ENCODE data around the gene NSDHL. TPM values are rescaled to one million over a fixed set of nuclear protein-coding genes. Genes with fewer than 3 reads are reported as not detected.
A peak's percentile ranks its signal among the peaks of the same experiment; 100 is the strongest.

The NSDHL gene
- total and polyA plus RNA-seq, 2 experiments from 2014 or later: 32.4 to 34.3 TPM

DNA sequence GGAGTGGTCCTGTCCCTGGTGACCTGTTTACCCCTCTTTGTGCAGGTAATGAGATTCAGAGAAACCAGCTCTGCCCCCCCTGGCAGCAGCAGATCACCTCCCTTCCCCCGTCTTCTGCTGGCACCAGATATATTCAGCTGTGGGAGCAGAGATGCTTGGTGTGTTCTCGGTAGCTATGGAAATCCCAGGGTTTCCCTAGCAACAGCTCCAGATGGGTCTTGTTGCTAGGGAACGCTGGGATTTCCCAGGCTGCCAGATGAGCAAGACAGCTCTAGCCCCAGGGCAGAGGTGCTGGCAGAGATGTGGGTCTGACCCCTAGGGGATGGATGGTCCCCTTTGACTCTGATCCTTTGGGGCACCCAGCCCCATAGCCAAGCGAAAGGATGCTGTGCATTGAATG lies 20.5 kb upstream of the NSDHL start:
- 0 out of 3 replicates have a peak, but pooled peaks cover 3% of the 10 kb centered on the region for H3K4me1 Mint-ChIP-seq
- no peak overlapping the region for H3K27ac Mint-ChIP-seq
- no peaks in the 10 kb centered on the region for H3K9me2 ChIP-seq (ENCODE audit: insufficient read depth)
- no peaks in the 10 kb centered on the region for H3K4me1 ChIP-seq (ENCODE audit: insufficient read depth)
- DNase-seq (ENCODE audit: low spot score) (peak; percentile 41), ATAC-seq (peak; percentile 34; the same call in 2 of the 3 replicates)
- no peaks in the 10 kb centered on the region for H3K36me3 ChIP-seq (ENCODE audit: insufficient read depth)
- H2AFZ ChIP-seq: no peak overlapping the region
- H3K27ac ChIP-seq (ENCODE audit: low read depth): no peak overlapping the region
- H3K27me3 Mint-ChIP-seq (ENCODE audit: insufficient read depth, low read depth, poor library complexity): peaks cover 1% of the 10 kb centered on the region
- no peaks in the 10 kb centered on the region for H4K20me1 ChIP-seq (replicated peaks; ENCODE audit: insufficient read depth)
- H3K27me3 ChIP-seq (ENCODE audit: insufficient read depth): no peaks in the 10 kb centered on the region
- H3F3A ChIP-seq (replicated peaks; ENCODE audit: low read depth): no peaks in the 10 kb centered on the region
- H3K36me3 Mint-ChIP-seq (ENCODE audit: low read depth): no peaks in the 10 kb centered on the region
- H3K4me3 ChIP-seq: no peak overlapping the region
- H3K4me2 ChIP-seq: no peak overlapping the region
- H3K79me2 ChIP-seq (replicated peaks; ENCODE audit: insufficient read depth): no peaks in the 10 kb centered on the region
- TF ChIP-seq, protein P1, sequence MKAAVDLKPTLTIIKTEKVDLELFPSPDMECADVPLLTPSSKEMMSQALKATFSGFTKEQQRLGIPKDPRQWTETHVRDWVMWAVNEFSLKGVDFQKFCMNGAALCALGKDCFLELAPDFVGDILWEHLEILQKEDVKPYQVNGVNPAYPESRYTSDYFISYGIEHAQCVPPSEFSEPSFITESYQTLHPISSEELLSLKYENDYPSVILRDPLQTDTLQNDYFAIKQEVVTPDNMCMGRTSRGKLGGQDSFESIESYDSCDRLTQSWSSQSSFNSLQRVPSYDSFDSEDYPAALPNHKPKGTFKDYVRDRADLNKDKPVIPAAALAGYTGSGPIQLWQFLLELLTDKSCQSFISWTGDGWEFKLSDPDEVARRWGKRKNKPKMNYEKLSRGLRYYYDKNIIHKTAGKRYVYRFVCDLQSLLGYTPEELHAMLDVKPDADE (IDR thresholded peaks at IDR 0.05): no peak
- TF ChIP-seq, protein P2, sequence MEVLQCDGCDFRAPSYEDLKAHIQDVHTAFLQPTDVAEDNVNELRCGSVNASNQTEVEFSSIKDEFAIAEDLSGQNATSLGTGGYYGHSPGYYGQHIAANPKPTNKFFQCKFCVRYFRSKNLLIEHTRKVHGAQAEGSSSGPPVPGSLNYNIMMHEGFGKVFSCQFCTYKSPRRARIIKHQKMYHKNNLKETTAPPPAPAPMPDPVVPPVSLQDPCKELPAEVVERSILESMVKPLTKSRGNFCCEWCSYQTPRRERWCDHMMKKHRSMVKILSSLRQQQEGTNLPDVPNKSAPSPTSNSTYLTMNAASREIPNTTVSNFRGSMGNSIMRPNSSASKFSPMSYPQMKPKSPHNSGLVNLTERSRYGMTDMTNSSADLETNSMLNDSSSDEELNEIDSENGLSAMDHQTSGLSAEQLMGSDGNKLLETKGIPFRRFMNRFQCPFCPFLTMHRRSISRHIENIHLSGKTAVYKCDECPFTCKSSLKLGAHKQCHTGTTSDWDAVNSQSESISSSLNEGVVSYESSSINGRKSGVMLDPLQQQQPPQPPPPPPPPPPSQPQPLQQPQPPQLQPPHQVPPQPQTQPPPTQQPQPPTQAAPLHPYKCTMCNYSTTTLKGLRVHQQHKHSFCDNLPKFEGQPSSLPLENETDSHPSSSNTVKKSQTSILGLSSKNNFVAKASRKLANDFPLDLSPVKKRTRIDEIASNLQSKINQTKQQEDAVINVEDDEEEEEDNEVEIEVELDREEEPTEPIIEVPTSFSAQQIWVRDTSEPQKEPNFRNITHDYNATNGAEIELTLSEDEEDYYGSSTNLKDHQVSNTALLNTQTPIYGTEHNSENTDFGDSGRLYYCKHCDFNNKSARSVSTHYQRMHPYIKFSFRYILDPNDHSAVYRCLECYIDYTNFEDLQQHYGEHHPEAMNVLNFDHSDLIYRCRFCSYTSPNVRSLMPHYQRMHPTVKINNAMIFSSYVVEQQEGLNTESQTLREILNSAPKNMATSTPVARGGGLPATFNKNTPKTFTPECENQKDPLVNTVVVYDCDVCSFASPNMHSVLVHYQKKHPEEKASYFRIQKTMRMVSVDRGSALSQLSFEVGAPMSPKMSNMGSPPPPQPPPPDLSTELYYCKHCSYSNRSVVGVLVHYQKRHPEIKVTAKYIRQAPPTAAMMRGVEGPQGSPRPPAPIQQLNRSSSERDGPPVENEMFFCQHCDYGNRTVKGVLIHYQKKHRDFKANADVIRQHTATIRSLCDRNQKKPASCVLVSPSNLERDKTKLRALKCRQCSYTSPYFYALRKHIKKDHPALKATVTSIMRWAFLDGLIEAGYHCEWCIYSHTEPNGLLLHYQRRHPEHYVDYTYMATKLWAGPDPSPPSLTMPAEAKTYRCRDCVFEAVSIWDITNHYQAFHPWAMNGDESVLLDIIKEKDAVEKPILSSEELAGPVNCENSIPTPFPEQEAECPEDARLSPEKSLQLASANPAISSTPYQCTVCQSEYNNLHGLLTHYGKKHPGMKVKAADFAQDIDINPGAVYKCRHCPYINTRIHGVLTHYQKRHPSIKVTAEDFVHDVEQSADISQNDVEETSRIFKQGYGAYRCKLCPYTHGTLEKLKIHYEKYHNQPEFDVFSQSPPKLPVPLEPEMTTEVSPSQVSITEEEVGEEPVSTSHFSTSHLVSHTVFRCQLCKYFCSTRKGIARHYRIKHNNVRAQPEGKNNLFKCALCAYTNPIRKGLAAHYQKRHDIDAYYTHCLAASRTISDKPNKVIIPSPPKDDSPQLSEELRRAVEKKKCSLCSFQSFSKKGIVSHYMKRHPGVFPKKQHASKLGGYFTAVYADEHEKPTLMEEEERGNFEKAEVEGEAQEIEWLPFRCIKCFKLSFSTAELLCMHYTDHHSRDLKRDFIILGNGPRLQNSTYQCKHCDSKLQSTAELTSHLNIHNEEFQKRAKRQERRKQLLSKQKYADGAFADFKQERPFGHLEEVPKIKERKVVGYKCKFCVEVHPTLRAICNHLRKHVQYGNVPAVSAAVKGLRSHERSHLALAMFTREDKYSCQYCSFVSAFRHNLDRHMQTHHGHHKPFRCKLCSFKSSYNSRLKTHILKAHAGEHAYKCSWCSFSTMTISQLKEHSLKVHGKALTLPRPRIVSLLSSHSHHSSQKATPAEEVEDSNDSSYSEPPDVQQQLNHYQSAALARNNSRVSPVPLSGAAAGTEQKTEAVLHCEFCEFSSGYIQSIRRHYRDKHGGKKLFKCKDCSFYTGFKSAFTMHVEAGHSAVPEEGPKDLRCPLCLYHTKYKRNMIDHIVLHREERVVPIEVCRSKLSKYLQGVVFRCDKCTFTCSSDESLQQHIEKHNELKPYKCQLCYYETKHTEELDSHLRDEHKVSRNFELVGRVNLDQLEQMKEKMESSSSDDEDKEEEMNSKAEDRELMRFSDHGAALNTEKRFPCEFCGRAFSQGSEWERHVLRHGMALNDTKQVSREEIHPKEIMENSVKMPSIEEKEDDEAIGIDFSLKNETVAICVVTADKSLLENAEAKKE (CRISPR knock-in tag; IDR thresholded peaks at IDR 0.05): no peak
- TF ChIP-seq NANOG (IDR thresholded peaks at IDR 0.05; ENCODE audit: borderline replicate concordance): no peak
- TF ChIP-seq ZNF331 (CRISPR knock-in tag; IDR thresholded peaks at IDR 0.05; ENCODE audit: low read depth): no peak
- TF ChIP-seq, protein P3, sequence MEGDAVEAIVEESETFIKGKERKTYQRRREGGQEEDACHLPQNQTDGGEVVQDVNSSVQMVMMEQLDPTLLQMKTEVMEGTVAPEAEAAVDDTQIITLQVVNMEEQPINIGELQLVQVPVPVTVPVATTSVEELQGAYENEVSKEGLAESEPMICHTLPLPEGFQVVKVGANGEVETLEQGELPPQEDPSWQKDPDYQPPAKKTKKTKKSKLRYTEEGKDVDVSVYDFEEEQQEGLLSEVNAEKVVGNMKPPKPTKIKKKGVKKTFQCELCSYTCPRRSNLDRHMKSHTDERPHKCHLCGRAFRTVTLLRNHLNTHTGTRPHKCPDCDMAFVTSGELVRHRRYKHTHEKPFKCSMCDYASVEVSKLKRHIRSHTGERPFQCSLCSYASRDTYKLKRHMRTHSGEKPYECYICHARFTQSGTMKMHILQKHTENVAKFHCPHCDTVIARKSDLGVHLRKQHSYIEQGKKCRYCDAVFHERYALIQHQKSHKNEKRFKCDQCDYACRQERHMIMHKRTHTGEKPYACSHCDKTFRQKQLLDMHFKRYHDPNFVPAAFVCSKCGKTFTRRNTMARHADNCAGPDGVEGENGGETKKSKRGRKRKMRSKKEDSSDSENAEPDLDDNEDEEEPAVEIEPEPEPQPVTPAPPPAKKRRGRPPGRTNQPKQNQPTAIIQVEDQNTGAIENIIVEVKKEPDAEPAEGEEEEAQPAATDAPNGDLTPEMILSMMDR (conservative IDR thresholded peaks at IDR 0.05; ENCODE audit: low read depth in 2 of 2): no peak
- no peak for TF ChIP-seq EZH2 (IDR thresholded peaks at IDR 0.05; ENCODE audit: low read depth, unreplicated experiment)
- TF ChIP-seq ZNF114 (CRISPR knock-in tag; IDR thresholded peaks at IDR 0.05): no peak
- TF ChIP-seq JUNB (IDR thresholded peaks at IDR 0.05; ENCODE audit: unreplicated experiment): no peak
- TF ChIP-seq STAT1 (IDR thresholded peaks at IDR 0.05; ENCODE audit: unreplicated experiment): no peak
- TF ChIP-seq EZH2phosphoT487 (IDR thresholded peaks at IDR 0.05; ENCODE audit: unreplicated experiment): no peak
- TF ChIP-seq POLR2AphosphoS5 (IDR thresholded peaks at IDR 0.05; ENCODE audit: low read depth): no peak
- TF ChIP-seq, protein P4, sequence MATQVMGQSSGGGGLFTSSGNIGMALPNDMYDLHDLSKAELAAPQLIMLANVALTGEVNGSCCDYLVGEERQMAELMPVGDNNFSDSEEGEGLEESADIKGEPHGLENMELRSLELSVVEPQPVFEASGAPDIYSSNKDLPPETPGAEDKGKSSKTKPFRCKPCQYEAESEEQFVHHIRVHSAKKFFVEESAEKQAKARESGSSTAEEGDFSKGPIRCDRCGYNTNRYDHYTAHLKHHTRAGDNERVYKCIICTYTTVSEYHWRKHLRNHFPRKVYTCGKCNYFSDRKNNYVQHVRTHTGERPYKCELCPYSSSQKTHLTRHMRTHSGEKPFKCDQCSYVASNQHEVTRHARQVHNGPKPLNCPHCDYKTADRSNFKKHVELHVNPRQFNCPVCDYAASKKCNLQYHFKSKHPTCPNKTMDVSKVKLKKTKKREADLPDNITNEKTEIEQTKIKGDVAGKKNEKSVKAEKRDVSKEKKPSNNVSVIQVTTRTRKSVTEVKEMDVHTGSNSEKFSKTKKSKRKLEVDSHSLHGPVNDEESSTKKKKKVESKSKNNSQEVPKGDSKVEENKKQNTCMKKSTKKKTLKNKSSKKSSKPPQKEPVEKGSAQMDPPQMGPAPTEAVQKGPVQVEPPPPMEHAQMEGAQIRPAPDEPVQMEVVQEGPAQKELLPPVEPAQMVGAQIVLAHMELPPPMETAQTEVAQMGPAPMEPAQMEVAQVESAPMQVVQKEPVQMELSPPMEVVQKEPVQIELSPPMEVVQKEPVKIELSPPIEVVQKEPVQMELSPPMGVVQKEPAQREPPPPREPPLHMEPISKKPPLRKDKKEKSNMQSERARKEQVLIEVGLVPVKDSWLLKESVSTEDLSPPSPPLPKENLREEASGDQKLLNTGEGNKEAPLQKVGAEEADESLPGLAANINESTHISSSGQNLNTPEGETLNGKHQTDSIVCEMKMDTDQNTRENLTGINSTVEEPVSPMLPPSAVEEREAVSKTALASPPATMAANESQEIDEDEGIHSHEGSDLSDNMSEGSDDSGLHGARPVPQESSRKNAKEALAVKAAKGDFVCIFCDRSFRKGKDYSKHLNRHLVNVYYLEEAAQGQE (IDR thresholded peaks at IDR 0.05; ENCODE audit: unreplicated experiment): no peak
- TF ChIP-seq CREB1 (CRISPR knock-in tag; IDR thresholded peaks at IDR 0.05; ENCODE audit: low read depth): no peak
- no peak overlapping the region for H3K4me3 Mint-ChIP-seq
- no peaks in the 10 kb centered on the region for H3K9me3 Mint-ChIP-seq
